MM.1S (cell line): ENCODE measurements around the gene SARS2.

Source experiments
- EZH2 ChIP-seq: fragments of 300-600 bp; sonication (generic); optimal IDR thresholded peaks from 2 replicates; pipeline ENCODE3; 2017; ENCODE audit warnings: low read depth, mild to moderate bottlenecking, antibody characterized with exemption, low read length, mixed read lengths
- EZH2phosphoT487 ChIP-seq: fragments of 300-600 bp; sonication (generic); IDR thresholded peaks from 2 replicates; pipeline ENCODE4 v1.6.1; 2018; ENCODE audit warnings: antibody characterized with exemption, low read length
- TF ChIP-seq, protein P1 (sequence below): fragments of 300-600 bp; sonication (generic); IDR thresholded peaks from 2 replicates; pipeline ENCODE4 v1.5.1; 2016; ENCODE audit warnings: antibody characterized with exemption, low read length, mixed read lengths

DNA sequence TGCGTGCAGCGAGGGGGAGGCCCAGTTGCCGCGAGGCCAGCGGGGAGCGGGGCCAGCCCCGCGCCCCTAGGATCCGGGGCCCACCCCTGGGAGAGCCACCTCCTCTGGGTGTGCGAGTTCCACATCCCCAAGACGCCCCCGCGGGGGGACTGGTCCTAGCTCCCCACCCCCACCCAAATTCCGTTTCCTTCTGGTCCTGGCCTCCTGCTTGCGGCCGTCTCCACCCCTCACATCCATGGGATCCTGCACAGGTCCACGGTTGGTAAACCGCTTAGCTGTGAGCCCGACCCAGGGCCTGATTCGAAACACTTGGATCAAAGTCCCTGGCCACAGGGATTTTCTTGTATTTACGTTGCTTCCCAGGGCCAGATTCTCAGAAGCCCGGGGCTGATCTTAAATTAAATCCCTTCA is 45.3 kb upstream of the SARS2 start:
- TF ChIP-seq, protein P1, sequence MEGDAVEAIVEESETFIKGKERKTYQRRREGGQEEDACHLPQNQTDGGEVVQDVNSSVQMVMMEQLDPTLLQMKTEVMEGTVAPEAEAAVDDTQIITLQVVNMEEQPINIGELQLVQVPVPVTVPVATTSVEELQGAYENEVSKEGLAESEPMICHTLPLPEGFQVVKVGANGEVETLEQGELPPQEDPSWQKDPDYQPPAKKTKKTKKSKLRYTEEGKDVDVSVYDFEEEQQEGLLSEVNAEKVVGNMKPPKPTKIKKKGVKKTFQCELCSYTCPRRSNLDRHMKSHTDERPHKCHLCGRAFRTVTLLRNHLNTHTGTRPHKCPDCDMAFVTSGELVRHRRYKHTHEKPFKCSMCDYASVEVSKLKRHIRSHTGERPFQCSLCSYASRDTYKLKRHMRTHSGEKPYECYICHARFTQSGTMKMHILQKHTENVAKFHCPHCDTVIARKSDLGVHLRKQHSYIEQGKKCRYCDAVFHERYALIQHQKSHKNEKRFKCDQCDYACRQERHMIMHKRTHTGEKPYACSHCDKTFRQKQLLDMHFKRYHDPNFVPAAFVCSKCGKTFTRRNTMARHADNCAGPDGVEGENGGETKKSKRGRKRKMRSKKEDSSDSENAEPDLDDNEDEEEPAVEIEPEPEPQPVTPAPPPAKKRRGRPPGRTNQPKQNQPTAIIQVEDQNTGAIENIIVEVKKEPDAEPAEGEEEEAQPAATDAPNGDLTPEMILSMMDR: no peak
- TF ChIP-seq EZH2 (no peak), EZH2phosphoT487 (no peak)
